PFSK-1 (cell line): Measurements from ENCODE around the gene SLC5A9.

Experiments used
- FOXP2 ChIP-seq: optimal IDR thresholded peaks from 2 replicates; pipeline ENCODE3; 2011; ENCODE audit warnings: borderline replicate concordance, control low read depth, inconsistent platforms; ENCODE audit not compliant: insufficient read depth; ENCODE audit errors: extremely low read length, extremely low read depth
- POLR2AphosphoS5 ChIP-seq: IDR thresholded peaks from 2 replicates; pipeline ENCODE4 v1.6.1; 2012; ENCODE audit warnings: low read depth, mild to moderate bottlenecking, control low read depth, low read length, moderate library complexity

- TF ChIP-seq FOXP2 (no peak), POLR2AphosphoS5 (no peak)
These were observed 31.7 kb downstream of the SLC5A9 start for GRCh38 chr1:48254254-48254653.
